22Rv1 (cell line): Measurements from ENCODE around the gene TBC1D22A.

Experiments
- ZFX ChIP-seq: fragments of 450-650 bp; IDR thresholded peaks from 2 replicates; pipeline ENCODE4 v1.6.1; 2017; ENCODE audit warnings: antibody characterized with exemption, borderline replicate concordance
- TF ChIP-seq, protein P1 (sequence below): fragments of 450-650 bp; IDR thresholded peaks from 2 replicates; pipeline ENCODE4 v1.5.1; 2017; ENCODE audit warnings: mild to moderate bottlenecking

DNA sequence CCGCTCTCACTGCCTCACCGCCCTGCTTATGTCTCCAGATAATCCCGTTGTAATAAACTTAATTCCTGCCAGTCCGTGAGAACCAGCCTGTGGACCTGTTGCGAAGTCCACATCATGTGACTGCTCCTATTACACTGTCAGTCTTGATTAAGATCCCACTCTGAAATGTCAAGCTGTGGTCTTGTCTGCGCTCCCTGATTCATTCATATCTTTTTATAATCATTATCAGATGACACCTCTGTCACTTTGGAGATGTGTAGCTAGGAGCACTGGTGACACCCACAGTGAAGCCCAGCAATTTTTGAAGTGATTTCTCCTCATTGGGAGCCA is 377.3 kb downstream of the TBC1D22A start:
- TF ChIP-seq, protein P1, sequence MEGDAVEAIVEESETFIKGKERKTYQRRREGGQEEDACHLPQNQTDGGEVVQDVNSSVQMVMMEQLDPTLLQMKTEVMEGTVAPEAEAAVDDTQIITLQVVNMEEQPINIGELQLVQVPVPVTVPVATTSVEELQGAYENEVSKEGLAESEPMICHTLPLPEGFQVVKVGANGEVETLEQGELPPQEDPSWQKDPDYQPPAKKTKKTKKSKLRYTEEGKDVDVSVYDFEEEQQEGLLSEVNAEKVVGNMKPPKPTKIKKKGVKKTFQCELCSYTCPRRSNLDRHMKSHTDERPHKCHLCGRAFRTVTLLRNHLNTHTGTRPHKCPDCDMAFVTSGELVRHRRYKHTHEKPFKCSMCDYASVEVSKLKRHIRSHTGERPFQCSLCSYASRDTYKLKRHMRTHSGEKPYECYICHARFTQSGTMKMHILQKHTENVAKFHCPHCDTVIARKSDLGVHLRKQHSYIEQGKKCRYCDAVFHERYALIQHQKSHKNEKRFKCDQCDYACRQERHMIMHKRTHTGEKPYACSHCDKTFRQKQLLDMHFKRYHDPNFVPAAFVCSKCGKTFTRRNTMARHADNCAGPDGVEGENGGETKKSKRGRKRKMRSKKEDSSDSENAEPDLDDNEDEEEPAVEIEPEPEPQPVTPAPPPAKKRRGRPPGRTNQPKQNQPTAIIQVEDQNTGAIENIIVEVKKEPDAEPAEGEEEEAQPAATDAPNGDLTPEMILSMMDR, result no peak
- no peak for TF ChIP-seq ZFX
